Trophoblast cell (in vitro differentiated cells and primary cell): ENCODE measurements around the gene GPR155.

Experiments used
- DNase-seq, 2 donors: peaks; one replicate each; pipeline ENCODE4 v3.0.0-alpha.2; 2016
- H2AFZ ChIP-seq: 2 replicates; pipeline ENCODE4 v1.6.1; 2013; ENCODE audit warnings: low read length, moderate library complexity, mild to moderate bottlenecking; ENCODE audit not compliant: insufficient read depth, poor library complexity
- H2AK5ac ChIP-seq: 2 replicates; pipeline ENCODE4 v1.6.1; 2013; ENCODE audit warnings: mild to moderate bottlenecking, low read length
- H2BK120ac ChIP-seq: 2 replicates; pipeline ENCODE4 v1.6.1; 2013; ENCODE audit warnings: low read length, mild to moderate bottlenecking, moderate library complexity; ENCODE audit not compliant: insufficient read depth, poor library complexity
- H2BK12ac ChIP-seq: 2 replicates; pipeline ENCODE4 v1.6.1; 2013; ENCODE audit warnings: mild to moderate bottlenecking, low read length, moderate library complexity
- H2BK5ac ChIP-seq: 2 replicates; pipeline ENCODE4 v1.6.1; 2013; ENCODE audit warnings: low read length, low read depth, moderate library complexity, mild to moderate bottlenecking; ENCODE audit not compliant: poor library complexity
- H3K14ac ChIP-seq: 2 replicates; pipeline ENCODE4 v1.6.1; 2013; ENCODE audit warnings: mild to moderate bottlenecking, low read length
- H3K18ac ChIP-seq: 2 replicates; pipeline ENCODE4 v1.6.1; 2013; ENCODE audit warnings: mild to moderate bottlenecking, low read length
- H3K23ac ChIP-seq: 2 replicates; pipeline ENCODE4 v1.6.1; 2013; ENCODE audit warnings: low read length
- H3K27ac ChIP-seq: 2 replicates; pipeline ENCODE4 v1.5.1; 2013; ENCODE audit warnings: low read depth, mild to moderate bottlenecking, inconsistent platforms, low read length, moderate library complexity
- H3K27me3 ChIP-seq: 2 replicates; pipeline ENCODE4 v1.6.1; 2013; ENCODE audit warnings: inconsistent platforms, mild to moderate bottlenecking, low read length, moderate library complexity; ENCODE audit not compliant: insufficient read depth
- H3K36me3 ChIP-seq, 2 experiments: 1 replicate in 1 of 2; 2 replicates in 1 of 2; pipeline ENCODE4 v1.6.1; 2013; ENCODE audit warnings: low read length in 2 of 2, mild to moderate bottlenecking in 2 of 2, moderate library complexity in 1 of 2; ENCODE audit not compliant: insufficient read depth in 2 of 2, control insufficient read depth in 1 of 2
- H3K4ac ChIP-seq: 2 replicates; pipeline ENCODE4 v1.6.1; 2013; ENCODE audit warnings: low read depth, mild to moderate bottlenecking, low read length, moderate library complexity
- H3K4me1 ChIP-seq, 2 experiments: 1 replicate in 1 of 2; 2 replicates in 1 of 2; pipeline ENCODE4 v1.6.1; 2013; ENCODE audit warnings: low read length in 2 of 2, mild to moderate bottlenecking in 2 of 2, moderate library complexity in 1 of 2; ENCODE audit not compliant: insufficient read depth in 2 of 2, control insufficient read depth in 1 of 2
- H3K4me2 ChIP-seq: 2 replicates; pipeline ENCODE4 v1.6.1; 2013; ENCODE audit warnings: inconsistent platforms, mild to moderate bottlenecking, low read length, moderate library complexity
- H3K4me3 ChIP-seq: 2 replicates; pipeline ENCODE4 v1.5.1; 2013; ENCODE audit warnings: mild to moderate bottlenecking, low read depth, low read length, inconsistent platforms
- H3K79me1 ChIP-seq: one replicate; pipeline ENCODE4 v1.6.1; 2013; ENCODE audit warnings: low read length
- H3K79me2 ChIP-seq: 2 replicates; pipeline ENCODE4 v1.6.1; 2013; ENCODE audit warnings: low read length, mild to moderate bottlenecking; ENCODE audit not compliant: control insufficient read depth, insufficient read depth, poor library complexity
- H3K9ac ChIP-seq: 2 replicates; pipeline ENCODE4 v1.6.1; 2013; ENCODE audit warnings: mild to moderate bottlenecking, low read length
- H3K9me3 ChIP-seq: 2 replicates; pipeline ENCODE4 v1.6.1; 2013; ENCODE audit warnings: low read depth, mild to moderate bottlenecking, control low read depth, inconsistent platforms, low read length; ENCODE audit not compliant: insufficient read depth
- H4K12ac ChIP-seq: 2 replicates; pipeline ENCODE4 v1.6.1; 2013; ENCODE audit warnings: low read depth, mild to moderate bottlenecking, low read length, moderate library complexity
- H4K8ac ChIP-seq: 2 replicates; pipeline ENCODE4 v1.6.1; 2013; ENCODE audit warnings: low read depth, mild to moderate bottlenecking, low read length, moderate library complexity
- H4K91ac ChIP-seq: one replicate; pipeline ENCODE4 v1.6.1; 2013; ENCODE audit warnings: low read depth, mild to moderate bottlenecking, low read length, moderate library complexity
- WGBS: extraction: QIAGEN DNeasy Blood & Tissue Kit; methylation state at CpG from one replicate; pipeline ENCODE4 v1.1.7; 2013; ENCODE audit warnings: missing lambda C conversion rate; ENCODE audit not compliant: insufficient read length, insufficient coverage; ENCODE audit errors: extremely low coverage; 5-methylcytosine and 5-hydroxymethylcytosine counted together

GPR155 gene

GRCh38 chr2:174454566-174454965 lies 32.3 kb downstream of the GPR155 start:
- H2BK12ac ChIP-seq, result no peak overlapping the region
- peaks cover 3 to 5% of the 10 kb centered on the region in 2 experiments for H3K4me1 ChIP-seq
- WGBS, result no CpG with 5 or more reads among the region's 2 CpGs

GRCh38 chr2:174450021-174450816 lies 36.6 kb downstream of the GPR155 start:
- H4K8ac ChIP-seq, result no peak overlapping the region
- no peak overlapping the region for H3K4ac ChIP-seq
- H3K9ac ChIP-seq, result no peak overlapping the region
- H3K4me1 ChIP-seq, result peaks cover 1 to 2% of the 10 kb centered on the region in 2 experiments
- H3K36me3 ChIP-seq, result peaks cover 0 to 3% of the 10 kb centered on the region in 2 experiments
- H2BK12ac ChIP-seq, result no peak overlapping the region
- H3K4me3 ChIP-seq, result no peak overlapping the region
- H2BK5ac ChIP-seq, result no peak overlapping the region
- no peak overlapping the region for H4K91ac ChIP-seq
- no peak overlapping the region for H2BK120ac ChIP-seq
- no peak overlapping the region for H4K12ac ChIP-seq
- H2AFZ ChIP-seq, result no peak overlapping the region
- no peaks in the 10 kb centered on the region for H3K9me3 ChIP-seq
- no peak overlapping the region for H3K4me2 ChIP-seq
- no peaks in the 10 kb centered on the region for H3K79me2 ChIP-seq
- no peak overlapping the region for H3K23ac ChIP-seq
- no peaks in the 10 kb centered on the region for H3K79me1 ChIP-seq
- no CpG with 5 or more reads among the region's 4 CpGs for WGBS
- no peak overlapping the region for H3K18ac ChIP-seq
- no peak for DNase-seq
- no peak overlapping the region for H3K14ac ChIP-seq
- no peak overlapping the region for H2AK5ac ChIP-seq
- no peak overlapping the region for H3K27ac ChIP-seq
- H3K27me3 ChIP-seq, result no peaks in the 10 kb centered on the region

More at GRCh38 chr2:174454566-174454965, 32.3 kb downstream of the GPR155 start:
- no peak overlapping the region for H3K4ac ChIP-seq
- H2AFZ ChIP-seq, result no peak overlapping the region
- H3K27me3 ChIP-seq, result no peaks in the 10 kb centered on the region
- no peak overlapping the region for H3K14ac ChIP-seq
- no peak overlapping the region for H3K4me2 ChIP-seq
- no peak overlapping the region for H3K23ac ChIP-seq
- H3K79me2 ChIP-seq, result no peaks in the 10 kb centered on the region
- no peak overlapping the region for H3K9ac ChIP-seq
- H3K18ac ChIP-seq, result no peak overlapping the region
- no peaks in the 10 kb centered on the region for H3K79me1 ChIP-seq
- peaks cover 0 to 5% of the 10 kb centered on the region in 2 experiments for H3K36me3 ChIP-seq
- H4K91ac ChIP-seq, result no peak overlapping the region
- H2BK5ac ChIP-seq, result no peak overlapping the region
- DNase-seq, result no peak
- H3K27ac ChIP-seq, result no peak overlapping the region
- H4K8ac ChIP-seq, result no peak overlapping the region
- H2BK120ac ChIP-seq, result no peak overlapping the region
- H4K12ac ChIP-seq, result no peak overlapping the region
- H3K4me3 ChIP-seq, result no peak overlapping the region
- no peak overlapping the region for H2AK5ac ChIP-seq
- H3K9me3 ChIP-seq, result no peaks in the 10 kb centered on the region

- no peaks in the 10 kb centered on the region for H3K27me3 ChIP-seq
Measured at GRCh38 chr2:174449033-174449432, 37.8 kb downstream of the GPR155 start.

GRCh38 chr2:174446531-174446930 lies 40.3 kb downstream of the GPR155 start:
- no peaks in the 10 kb centered on the region for H3K79me2 ChIP-seq
- no peak overlapping the region for H4K8ac ChIP-seq

More at GRCh38 chr2:174449033-174449432, 37.8 kb downstream of the GPR155 start:
- Histone ChIP-seq H3K79me2 (no peaks in the 10 kb centered on the region), H2AFZ (no peak overlapping the region), H3K79me1 (no peaks in the 10 kb centered on the region), H4K91ac (no peak overlapping the region), H3K9ac (no peak overlapping the region), H2BK5ac (no peak overlapping the region), H2BK12ac (no peak overlapping the region), H3K36me3 (peaks cover 0 to 3% of the 10 kb centered on the region in 2 experiments), H3K4ac (no peak overlapping the region), H3K4me2 (no peak overlapping the region), H3K4me1 (no peaks in the 10 kb centered on the region), H4K8ac (no peak overlapping the region), H3K14ac (no peak overlapping the region), H3K9me3 (no peaks in the 10 kb centered on the region), H3K4me3 (no peak overlapping the region), H3K27ac (no peak overlapping the region), H3K23ac (no peak overlapping the region), H4K12ac (no peak overlapping the region), H2BK120ac (no peak overlapping the region), H3K18ac (no peak overlapping the region), H2AK5ac (no peak overlapping the region)
- WGBS, result no CpG with 5 or more reads among the region's 2 CpGs
- DNase-seq, result no peak

More at GRCh38 chr2:174446531-174446930, 40.3 kb downstream of the GPR155 start:
- H2BK5ac ChIP-seq, result no peak overlapping the region
- H3K14ac ChIP-seq, result no peak overlapping the region
- H2BK120ac ChIP-seq, result no peak overlapping the region
- H4K12ac ChIP-seq, result no peak overlapping the region
- peaks cover 1% of the 10 kb centered on the region for H3K79me1 ChIP-seq
- H2BK12ac ChIP-seq, result no peak overlapping the region
- H3K4ac ChIP-seq, result no peak overlapping the region
- H3K18ac ChIP-seq, result no peak overlapping the region
- peaks cover 0 to under 1% of the 10 kb centered on the region in 2 experiments for H3K36me3 ChIP-seq
- no peak overlapping the region for H3K27ac ChIP-seq
- H3K9me3 ChIP-seq, result no peaks in the 10 kb centered on the region
- H2AFZ ChIP-seq, result no peak overlapping the region
- no CpG with 5 or more reads among the region's 4 CpGs for WGBS
- no peak overlapping the region for H3K9ac ChIP-seq
- no peak overlapping the region for H3K4me2 ChIP-seq
- H3K27me3 ChIP-seq, result no peaks in the 10 kb centered on the region
- no peak overlapping the region for H2AK5ac ChIP-seq
- no peak overlapping the region for H4K91ac ChIP-seq
- no peak overlapping the region for H3K4me3 ChIP-seq
- H3K23ac ChIP-seq, result no peak overlapping the region
- peaks cover 4 to 7% of the 10 kb centered on the region in 2 experiments for H3K4me1 ChIP-seq
- no peak for DNase-seq
